ENCODE data around the gene ABLIM2.

ABLIM2 gene

DNA sequence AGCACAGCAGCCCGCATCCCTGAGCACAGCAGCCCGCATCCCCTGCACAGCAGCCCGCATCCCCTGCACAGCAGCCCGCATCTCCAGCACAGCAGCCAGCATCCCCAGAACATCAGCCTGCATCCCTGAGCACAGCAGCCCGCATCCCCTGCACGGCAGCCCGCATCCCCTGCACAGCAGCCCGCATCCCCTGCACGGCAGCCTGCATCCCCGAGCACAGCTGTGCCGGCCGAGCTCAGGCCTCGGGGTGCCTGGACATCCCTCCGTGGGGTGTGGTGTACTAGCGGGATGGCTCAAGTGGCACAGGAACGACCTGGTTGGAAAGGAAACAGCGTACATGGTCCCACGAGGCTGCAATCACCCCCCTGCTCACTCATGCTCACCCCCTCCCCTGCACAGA is 26.8 kb downstream of the ABLIM2 start:
- DNase-seq (ENCODE audit: low read depth), result no peak
- no peak overlapping the region for H3K4me3 ChIP-seq (ENCODE audit: low read length)
- TF ChIP-seq, protein P1, sequence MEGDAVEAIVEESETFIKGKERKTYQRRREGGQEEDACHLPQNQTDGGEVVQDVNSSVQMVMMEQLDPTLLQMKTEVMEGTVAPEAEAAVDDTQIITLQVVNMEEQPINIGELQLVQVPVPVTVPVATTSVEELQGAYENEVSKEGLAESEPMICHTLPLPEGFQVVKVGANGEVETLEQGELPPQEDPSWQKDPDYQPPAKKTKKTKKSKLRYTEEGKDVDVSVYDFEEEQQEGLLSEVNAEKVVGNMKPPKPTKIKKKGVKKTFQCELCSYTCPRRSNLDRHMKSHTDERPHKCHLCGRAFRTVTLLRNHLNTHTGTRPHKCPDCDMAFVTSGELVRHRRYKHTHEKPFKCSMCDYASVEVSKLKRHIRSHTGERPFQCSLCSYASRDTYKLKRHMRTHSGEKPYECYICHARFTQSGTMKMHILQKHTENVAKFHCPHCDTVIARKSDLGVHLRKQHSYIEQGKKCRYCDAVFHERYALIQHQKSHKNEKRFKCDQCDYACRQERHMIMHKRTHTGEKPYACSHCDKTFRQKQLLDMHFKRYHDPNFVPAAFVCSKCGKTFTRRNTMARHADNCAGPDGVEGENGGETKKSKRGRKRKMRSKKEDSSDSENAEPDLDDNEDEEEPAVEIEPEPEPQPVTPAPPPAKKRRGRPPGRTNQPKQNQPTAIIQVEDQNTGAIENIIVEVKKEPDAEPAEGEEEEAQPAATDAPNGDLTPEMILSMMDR (conservative IDR thresholded peaks at IDR 0.05; ENCODE audit: low read depth, low read length), result no peak

DNA sequence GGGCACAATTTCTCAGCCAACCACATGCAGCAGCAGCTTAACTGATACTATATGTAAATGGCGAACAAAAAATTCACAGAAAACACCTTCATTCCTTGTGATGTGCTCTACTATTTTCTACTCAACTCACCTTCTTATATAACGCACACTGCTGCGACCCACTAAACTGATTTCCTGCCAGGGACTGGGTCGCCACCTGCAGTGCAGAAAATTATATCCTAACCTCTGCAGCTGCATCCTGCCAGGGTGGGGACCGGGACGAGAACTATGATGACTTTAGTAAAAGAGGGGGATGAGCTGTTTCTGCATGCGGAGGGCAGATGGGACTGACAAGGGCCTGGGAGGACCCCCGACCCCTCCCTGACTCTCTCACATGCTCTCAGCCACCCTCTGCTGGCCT is 27.4 kb downstream of the ABLIM2 start:
- H3K4me3 ChIP-seq (ENCODE audit: low read length), result no peak overlapping the region
- TF ChIP-seq, protein P1 (conservative IDR thresholded peaks at IDR 0.05; ENCODE audit: low read depth, low read length), result no peak
- no peak for DNase-seq (ENCODE audit: low read depth)

DNA sequence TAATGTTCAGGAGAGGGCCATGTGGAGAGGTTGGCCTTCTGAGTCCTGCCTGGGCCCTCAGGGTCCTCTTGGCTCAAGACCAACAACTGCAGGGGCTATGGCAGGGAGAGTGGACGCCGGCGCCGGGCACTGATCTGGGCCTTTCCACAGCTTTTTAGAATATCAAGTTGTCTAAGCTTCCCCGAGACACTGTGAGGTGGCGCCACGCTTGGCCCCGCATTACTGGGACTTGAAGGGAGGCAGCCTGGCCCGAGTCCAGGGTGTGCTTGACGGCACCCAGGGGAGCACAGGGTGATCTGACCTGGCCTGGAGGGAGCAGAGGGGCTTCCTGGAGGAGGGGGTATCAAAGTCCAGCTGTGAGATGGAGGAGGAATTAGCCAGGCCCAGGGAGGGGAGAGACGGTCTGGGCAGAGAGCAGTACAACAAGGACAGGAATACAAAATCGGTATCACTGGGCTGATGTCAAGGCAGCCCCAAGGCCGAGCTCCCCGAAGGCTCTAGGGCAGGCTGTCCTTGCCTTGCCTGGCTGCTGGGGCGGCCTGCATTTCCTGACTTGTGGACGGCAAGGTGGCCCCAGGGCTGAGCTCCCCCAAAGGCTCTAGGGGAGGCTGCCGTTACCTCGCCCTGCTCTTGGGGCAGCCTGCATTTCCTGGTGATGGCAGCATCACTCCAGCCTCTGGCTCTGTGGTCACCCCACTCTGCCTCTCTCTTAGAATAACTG is 28.1 kb downstream of the ABLIM2 start:
- no peak for DNase-seq (ENCODE audit: low read depth)
- TF ChIP-seq, protein P1 (conservative IDR thresholded peaks at IDR 0.05; ENCODE audit: low read depth, low read length), result no peak
- H3K4me3 ChIP-seq (ENCODE audit: low read length), result no peak overlapping the region

DNA sequence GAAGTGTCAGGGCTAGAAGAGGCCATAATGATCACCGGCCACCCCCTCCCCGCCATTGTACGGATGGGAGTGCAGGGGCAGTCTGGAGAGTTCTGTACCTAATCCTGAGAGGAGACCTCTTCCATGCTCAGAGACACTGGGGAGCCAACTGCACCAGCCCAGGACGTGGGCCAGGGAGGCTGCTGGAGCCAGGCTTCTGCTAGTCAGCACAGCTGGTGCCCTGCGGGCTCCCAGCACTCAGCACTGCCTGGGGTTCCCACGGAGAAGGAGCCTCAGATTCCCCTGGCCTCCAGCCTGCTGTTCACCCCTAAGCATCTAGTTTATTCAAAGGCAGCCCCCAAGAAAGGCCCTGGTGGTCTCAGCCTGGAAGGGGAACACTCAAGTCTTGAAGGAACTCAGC is 28.8 kb downstream of the ABLIM2 start:
- no peak for DNase-seq (ENCODE audit: low read depth)
- H3K4me3 ChIP-seq (ENCODE audit: low read length), result no peak overlapping the region
- TF ChIP-seq, protein P1 (conservative IDR thresholded peaks at IDR 0.05; ENCODE audit: low read depth, low read length), result no peak

- TF ChIP-seq, protein P1 (conservative IDR thresholded peaks at IDR 0.05; ENCODE audit: low read depth, low read length), result no peak
- H3K4me3 ChIP-seq (ENCODE audit: low read length), result no peak overlapping the region
- no peak for DNase-seq (ENCODE audit: low read depth)
Measured at GRCh38 chr4:8129136-8129535, 29.5 kb downstream of the ABLIM2 start.

DNA sequence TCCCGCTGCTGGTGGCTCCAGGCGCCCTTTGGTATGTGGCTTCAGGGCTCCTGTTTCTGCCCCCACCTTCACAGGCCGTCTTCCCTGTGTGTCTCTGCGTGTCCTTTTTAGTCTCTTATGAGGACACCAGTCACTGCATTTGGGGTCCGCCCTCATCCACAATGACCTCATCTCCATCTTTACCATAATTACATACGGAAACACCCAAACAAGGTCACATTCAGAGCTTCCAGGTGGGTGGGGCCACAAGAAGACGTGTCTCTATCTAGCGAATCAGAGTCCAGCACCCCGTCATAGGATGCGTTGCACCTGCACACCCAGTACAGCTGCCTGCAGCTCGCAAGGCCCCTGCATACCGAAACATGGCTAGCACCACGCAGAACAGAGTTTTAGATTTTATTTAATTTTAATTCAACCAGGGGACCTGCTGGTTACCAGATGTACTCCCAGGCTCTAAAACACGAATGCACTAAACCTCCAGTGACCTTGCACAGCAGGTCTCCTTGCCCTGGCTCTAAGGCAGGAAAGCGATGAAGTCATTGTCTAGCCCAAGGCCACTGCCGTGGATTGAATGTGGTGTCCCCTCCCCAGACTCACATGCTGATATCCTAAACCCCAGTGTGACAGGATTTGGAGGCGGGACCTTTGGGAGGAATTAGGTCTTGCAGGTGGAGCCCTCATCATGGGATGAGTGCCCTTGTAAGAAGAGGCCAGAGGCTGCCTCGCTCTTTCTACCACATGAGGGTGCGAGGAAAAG is 30.3 kb downstream of the ABLIM2 start:
- TF ChIP-seq, protein P1 (conservative IDR thresholded peaks at IDR 0.05; ENCODE audit: low read depth, low read length), result no peak
- DNase-seq (ENCODE audit: low read depth), result no peak
- H3K4me3 ChIP-seq (ENCODE audit: low read length), result no peak overlapping the region

Data from retinal pigment epithelial cell (primary cell).